Tongue (tissue), 3 donors: ENCODE data around the gene PKN2. TPM values are rescaled to one million over a fixed set of nuclear protein-coding genes. Genes with fewer than 3 reads are reported as not detected.

Experiments used
- DNase-seq: peaks from one replicate; pipeline ENCODE4 v3.0.0-alpha.2; 2015
- small RNA-seq: library from RNA; depleted of rRNA; stranded (forward); fragments of <200 nt; gene quantifications from one replicate; pipeline ENCODE3, GENCODE V24; 2014; ENCODE audit warnings: low replicate concordance
- total RNA-seq: library from RNA; depleted of rRNA; stranded (reverse); fragments of >200 nt; gene quantifications from one replicate; pipeline ENCODE4 v1.2.3, GENCODE V29; 2014

The PKN2 gene
- total RNA-seq, 1 donor from 2014 or later = 66.1 TPM

- no peak for DNase-seq
Observed at GRCh38 chr1:88883156-88883555, 199.1 kb downstream of the PKN2 start.

Small RNA genes within 50 kb of the gene (small RNA-seq; reads per million reads assigned to genes)
- not detected for gene RNU6-125P

Other genes with a start within 250 kb of the PKN2 start
- gene GTF2B, start 207.3 kb downstream of the PKN2 start, total RNA-seq = 37.7 TPM